Measurements from ENCODE around the gene CD55. TPM values are rescaled to one million over a fixed set of nuclear protein-coding genes. Genes with fewer than 3 reads are reported as not detected.

CD55 gene
- total RNA-seq, 1 donor from 2014 or later: 106 TPM

DNA sequence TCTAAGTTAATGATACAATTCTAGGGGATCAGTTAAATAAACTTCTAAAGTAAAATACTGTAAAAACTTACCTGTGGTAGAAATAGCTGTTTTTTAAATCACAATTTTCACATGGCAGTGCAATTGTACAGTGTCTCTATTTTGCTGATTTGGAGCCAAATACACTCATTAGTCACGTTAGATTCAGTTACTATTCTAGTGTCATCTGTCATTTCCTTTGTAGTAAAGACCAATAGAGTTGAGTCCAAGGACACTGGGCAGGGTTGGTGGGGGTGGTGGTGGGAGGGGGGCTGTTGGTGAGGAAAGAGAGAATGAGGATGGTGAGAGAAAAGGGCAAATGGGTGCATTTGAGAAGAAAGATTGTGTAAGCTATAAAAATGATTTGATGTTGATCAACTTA, 33.6 kb downstream of the CD55 start:
- H3K9me3 ChIP-seq: no peaks in the 10 kb centered on the region
- no peak overlapping the region for H3K4me3 ChIP-seq
- no peaks in the 10 kb centered on the region for H3K27me3 ChIP-seq
- no peaks in the 10 kb centered on the region for H3K36me3 ChIP-seq
- H3K27ac ChIP-seq: no peak overlapping the region
- H3K4me1 ChIP-seq: no peaks in the 10 kb centered on the region
- intact Hi-C loops (cut with DNase I): no loop called here
- TF ChIP-seq, protein P1, sequence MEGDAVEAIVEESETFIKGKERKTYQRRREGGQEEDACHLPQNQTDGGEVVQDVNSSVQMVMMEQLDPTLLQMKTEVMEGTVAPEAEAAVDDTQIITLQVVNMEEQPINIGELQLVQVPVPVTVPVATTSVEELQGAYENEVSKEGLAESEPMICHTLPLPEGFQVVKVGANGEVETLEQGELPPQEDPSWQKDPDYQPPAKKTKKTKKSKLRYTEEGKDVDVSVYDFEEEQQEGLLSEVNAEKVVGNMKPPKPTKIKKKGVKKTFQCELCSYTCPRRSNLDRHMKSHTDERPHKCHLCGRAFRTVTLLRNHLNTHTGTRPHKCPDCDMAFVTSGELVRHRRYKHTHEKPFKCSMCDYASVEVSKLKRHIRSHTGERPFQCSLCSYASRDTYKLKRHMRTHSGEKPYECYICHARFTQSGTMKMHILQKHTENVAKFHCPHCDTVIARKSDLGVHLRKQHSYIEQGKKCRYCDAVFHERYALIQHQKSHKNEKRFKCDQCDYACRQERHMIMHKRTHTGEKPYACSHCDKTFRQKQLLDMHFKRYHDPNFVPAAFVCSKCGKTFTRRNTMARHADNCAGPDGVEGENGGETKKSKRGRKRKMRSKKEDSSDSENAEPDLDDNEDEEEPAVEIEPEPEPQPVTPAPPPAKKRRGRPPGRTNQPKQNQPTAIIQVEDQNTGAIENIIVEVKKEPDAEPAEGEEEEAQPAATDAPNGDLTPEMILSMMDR (IDR thresholded peaks at IDR 0.05): no peak
- no peak for TF ChIP-seq POLR2A (IDR thresholded peaks at IDR 0.05)
- no peak for TF ChIP-seq POLR2AphosphoS5 (IDR thresholded peaks at IDR 0.05; ENCODE audit: insufficient read depth in 1 of 2, low read depth in 1 of 2)
- DNase-seq (ENCODE audit: extremely low spot score in 2 of 2): no peak

DNA sequence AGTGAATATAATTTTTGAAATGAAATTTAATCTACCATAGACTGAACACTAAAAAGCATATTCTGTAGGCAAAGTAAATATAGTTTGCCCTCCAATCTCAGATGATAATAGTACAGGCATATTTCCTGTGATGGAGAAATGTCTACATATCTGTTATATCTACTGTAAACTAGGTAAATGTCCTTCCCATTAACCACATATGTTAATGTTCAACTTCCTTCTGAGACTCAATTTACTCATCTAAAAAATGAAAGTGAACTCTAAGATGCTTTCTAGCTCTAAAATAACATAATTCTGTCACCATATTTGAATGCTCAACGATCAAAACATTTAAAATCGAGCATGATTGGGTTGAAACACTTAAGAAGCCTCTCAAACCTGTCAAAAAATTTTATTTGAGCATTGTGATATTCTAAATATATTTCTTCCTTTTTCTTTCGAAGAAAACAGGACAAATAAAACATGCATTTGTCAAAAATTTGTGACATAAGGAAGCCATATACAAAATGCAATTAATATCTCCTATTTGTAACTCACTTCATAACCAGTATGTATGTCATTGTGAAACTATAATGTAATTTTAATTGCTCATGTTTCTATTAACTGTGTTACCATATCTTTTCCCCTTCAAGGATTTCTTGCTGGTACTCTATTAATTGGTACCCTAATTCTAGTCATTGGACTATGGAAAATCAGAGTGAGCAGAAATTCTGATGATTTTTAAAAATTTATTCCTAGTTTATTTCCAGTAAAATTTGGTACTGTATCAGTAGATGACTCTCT, 34.2 kb downstream of the CD55 start:
- intact Hi-C loops (cut with DNase I): no loop called here
- Histone ChIP-seq H3K36me3 (no peaks in the 10 kb centered on the region), H3K27ac (no peak overlapping the region), H3K9me3 (no peaks in the 10 kb centered on the region), H3K27me3 (no peaks in the 10 kb centered on the region), H3K4me1 (no peaks in the 10 kb centered on the region), H3K4me3 (no peak overlapping the region)
- TF ChIP-seq POLR2A (IDR thresholded peaks at IDR 0.05) (no peak), POLR2AphosphoS5 (IDR thresholded peaks at IDR 0.05; ENCODE audit: insufficient read depth in 1 of 2, low read depth in 1 of 2) (no peak)
- TF ChIP-seq, protein P1 (IDR thresholded peaks at IDR 0.05): no peak
- no peak for DNase-seq (ENCODE audit: extremely low spot score in 2 of 2)

DNA sequence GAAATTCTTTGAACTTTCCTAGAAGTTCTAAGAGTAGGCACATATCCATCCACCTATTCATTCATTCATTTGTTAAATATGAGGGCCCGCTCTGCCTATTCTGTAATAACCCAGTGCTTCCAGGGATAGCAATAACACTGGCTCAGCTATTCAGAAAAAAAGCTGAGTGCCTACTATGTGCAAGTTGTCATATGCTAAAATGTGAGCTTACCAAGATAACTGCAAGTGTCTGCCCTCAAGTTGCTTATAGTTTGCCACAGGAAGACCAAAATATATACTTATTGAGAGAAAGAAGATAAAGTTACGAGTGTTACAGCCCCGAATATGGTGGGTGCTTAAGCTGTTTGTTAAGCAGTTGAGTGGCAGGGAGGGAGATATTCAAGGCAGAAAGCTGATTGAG, 39.6 kb downstream of the CD55 start:
- Histone ChIP-seq H3K4me1 (no peaks in the 10 kb centered on the region), H3K4me3 (no peak overlapping the region), H3K27ac (no peak overlapping the region), H3K36me3 (peaks cover 0 to 12% of the 10 kb centered on the region in 2 donors), H3K9me3 (no peaks in the 10 kb centered on the region), H3K27me3 (no peaks in the 10 kb centered on the region)
- TF ChIP-seq, protein P1 (IDR thresholded peaks at IDR 0.05): no peak
- TF ChIP-seq POLR2A (IDR thresholded peaks at IDR 0.05): no peak
- no peak for TF ChIP-seq POLR2AphosphoS5 (IDR thresholded peaks at IDR 0.05; ENCODE audit: insufficient read depth in 1 of 2, low read depth in 1 of 2)
- intact Hi-C loops (cut with DNase I): no loop called here
- no peak for DNase-seq (ENCODE audit: extremely low spot score in 2 of 2)

DNA sequence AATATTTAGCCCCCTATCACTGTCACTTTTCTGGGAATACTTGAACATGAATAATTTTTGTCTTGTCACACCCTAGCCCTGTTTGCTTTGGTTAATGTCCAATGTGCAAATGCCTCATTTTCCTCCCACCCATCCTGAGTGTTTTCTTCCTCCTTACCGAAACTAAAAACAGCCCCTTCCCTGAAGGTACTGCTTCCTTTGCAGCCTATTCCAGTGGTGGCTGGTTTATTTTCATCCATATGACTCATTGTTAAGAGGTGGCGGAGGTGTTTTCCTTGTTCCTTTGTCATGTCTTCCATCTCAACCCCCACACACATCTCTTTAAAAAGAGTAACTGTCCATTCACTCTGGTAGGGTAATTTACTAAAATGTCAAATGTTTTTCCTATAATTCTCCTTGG, 40.4 kb downstream of the CD55 start:
- TF ChIP-seq POLR2AphosphoS5 (IDR thresholded peaks at IDR 0.05; ENCODE audit: insufficient read depth in 1 of 2, low read depth in 1 of 2) (no peak), POLR2A (IDR thresholded peaks at IDR 0.05) (no peak)
- TF ChIP-seq, protein P1 (IDR thresholded peaks at IDR 0.05): no peak
- intact Hi-C loops (cut with DNase I): no loop called here
- Histone ChIP-seq H3K27me3 (no peaks in the 10 kb centered on the region), H3K4me1 (no peaks in the 10 kb centered on the region), H3K9me3 (no peaks in the 10 kb centered on the region), H3K36me3 (peaks cover 0 to 12% of the 10 kb centered on the region in 2 donors), H3K4me3 (no peak overlapping the region), H3K27ac (no peak overlapping the region)
- DNase-seq (ENCODE audit: extremely low spot score in 2 of 2): no peak

All from vagina (tissue), 2 donors.